AG04450 (cell line): ENCODE results near the gene PTPMT1. TPM values are rescaled to one million over a fixed set of nuclear protein-coding genes. Genes with fewer than 3 reads are reported as not detected.
A peak's percentile ranks its signal among the peaks of the same experiment; 100 is the strongest.

ENCODE experiments used
- CTCF ChIA-PET: fragments of 300-600, 350-600 bp; formaldehyde crosslinking; extraction: SDS; loops from one replicate; lab custom pipeline; 2022; ENCODE audit warnings: antibody characterized with exemption, inconsistent platforms; lab: Charles Lee
- POLR2A ChIA-PET: fragments of 350-600 bp; formaldehyde crosslinking; extraction: SDS; loops from one replicate; lab custom pipeline; 2021; ENCODE audit warnings: antibody characterized with exemption, inconsistent platforms; lab: Yijun Ruan, JAX
- DNase-seq: peaks from one replicate; pipeline ENCODE4 v3.0.0-alpha.2; 2011; ENCODE audit warnings: low read depth, low spot score
- H3K27ac ChIP-seq: one replicate; pipeline ENCODE4 v1.5.1; 2012; ENCODE audit warnings: low read depth, low read length, control low read depth
- H3K27me3 ChIP-seq: one replicate; pipeline ENCODE4 v1.6.0; 2012; ENCODE audit warnings: low read length; ENCODE audit not compliant: control insufficient read depth, insufficient read depth
- H3K4me3 ChIP-seq: 2 replicates; pipeline ENCODE4 v1.5.1; 2011; ENCODE audit warnings: mild to moderate bottlenecking, low read depth, low read length, control low read depth
- H3K9me3 ChIP-seq: 2 replicates; pipeline ENCODE4 v1.5.1; 2012; ENCODE audit warnings: low read length; ENCODE audit not compliant: control insufficient read depth, insufficient read depth
- polyA plus RNA-seq: library from polyadenylated mRNA; depleted of rRNA; stranded (reverse); fragments of >200 nt; gene quantifications from 2 replicates; pipeline ENCODE4 v1.2.3, GENCODE V29; 2011
- TF ChIP-seq, protein P1 (sequence below): IDR thresholded peaks from 2 replicates; pipeline ENCODE4 v1.5.1; 2011; ENCODE audit warnings: low read depth, low read length, control low read depth, inconsistent platforms

Gene PTPMT1
- polyA plus RNA-seq, 1 experiment, result 39.5 TPM

DNA sequence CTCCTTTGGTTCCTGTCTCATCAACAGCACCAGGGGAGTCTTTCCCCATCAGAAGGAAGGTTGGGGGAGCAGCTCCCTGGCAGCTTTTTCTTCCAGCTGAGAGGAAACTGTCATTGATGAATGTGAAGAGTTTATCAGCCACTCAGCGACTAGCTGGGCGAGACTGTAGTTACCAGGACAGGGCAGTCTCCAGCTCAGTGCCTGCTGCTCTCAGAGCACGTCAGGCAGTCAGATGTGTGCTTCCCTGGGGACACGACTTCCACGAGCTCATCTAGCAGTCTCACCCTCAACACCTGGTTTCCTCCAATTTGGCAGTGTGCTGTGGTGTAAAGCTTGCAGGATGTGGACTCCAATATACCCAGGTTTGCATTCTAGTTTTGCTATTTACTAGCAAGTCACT is 41.3 kb downstream of the PTPMT1 start:
- Histone ChIP-seq H3K9me3 (no peaks in the 10 kb centered on the region), H3K4me3 (no peak overlapping the region), H3K27me3 (no peaks in the 10 kb centered on the region), H3K27ac (peak overlapping the region; percentile 73)
- TF ChIP-seq, protein P1, sequence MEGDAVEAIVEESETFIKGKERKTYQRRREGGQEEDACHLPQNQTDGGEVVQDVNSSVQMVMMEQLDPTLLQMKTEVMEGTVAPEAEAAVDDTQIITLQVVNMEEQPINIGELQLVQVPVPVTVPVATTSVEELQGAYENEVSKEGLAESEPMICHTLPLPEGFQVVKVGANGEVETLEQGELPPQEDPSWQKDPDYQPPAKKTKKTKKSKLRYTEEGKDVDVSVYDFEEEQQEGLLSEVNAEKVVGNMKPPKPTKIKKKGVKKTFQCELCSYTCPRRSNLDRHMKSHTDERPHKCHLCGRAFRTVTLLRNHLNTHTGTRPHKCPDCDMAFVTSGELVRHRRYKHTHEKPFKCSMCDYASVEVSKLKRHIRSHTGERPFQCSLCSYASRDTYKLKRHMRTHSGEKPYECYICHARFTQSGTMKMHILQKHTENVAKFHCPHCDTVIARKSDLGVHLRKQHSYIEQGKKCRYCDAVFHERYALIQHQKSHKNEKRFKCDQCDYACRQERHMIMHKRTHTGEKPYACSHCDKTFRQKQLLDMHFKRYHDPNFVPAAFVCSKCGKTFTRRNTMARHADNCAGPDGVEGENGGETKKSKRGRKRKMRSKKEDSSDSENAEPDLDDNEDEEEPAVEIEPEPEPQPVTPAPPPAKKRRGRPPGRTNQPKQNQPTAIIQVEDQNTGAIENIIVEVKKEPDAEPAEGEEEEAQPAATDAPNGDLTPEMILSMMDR, result no peak
- DNase-seq, result no peak
- CTCF ChIA-PET, result interaction anchor here (1.2 to 2.0 kb wide), 3 partner anchors 12 to 233 kb away, joined by 4 to 13 read pairs (median 5); no protein-coding TSS in a partner anchor
- POLR2A ChIA-PET, result interaction anchor here (1.1 to 1.7 kb wide), 2 partner anchors 9 to 191 kb away, joined by 3 to 7 read pairs; no protein-coding TSS in a partner anchor

DNA sequence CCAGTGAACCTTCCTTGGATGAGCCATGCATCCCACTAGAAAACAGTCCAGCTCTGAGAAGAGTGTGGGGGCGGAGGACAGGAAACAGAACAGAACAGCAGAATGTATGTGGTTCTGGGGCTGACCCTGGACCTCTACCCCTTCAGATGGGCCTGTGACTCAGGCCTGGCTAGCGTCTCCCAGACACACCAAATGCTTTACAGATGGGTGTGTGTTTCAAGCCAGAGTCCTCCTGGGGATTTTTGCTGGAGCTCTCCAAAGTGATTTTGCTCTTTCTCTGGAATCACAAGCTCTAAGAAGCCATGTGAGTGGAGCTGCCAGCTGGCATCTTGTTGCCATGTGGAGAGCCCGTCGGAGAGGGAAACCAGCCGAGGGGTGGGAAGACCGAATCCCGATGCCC is 42.0 kb downstream of the PTPMT1 start:
- Histone ChIP-seq H3K9me3 (no peaks in the 10 kb centered on the region), H3K27me3 (no peaks in the 10 kb centered on the region), H3K27ac (peak overlapping the region; percentile 73), H3K4me3 (no peak overlapping the region)
- CTCF ChIA-PET, result interaction anchor here (1.2 to 2.0 kb wide), 3 partner anchors 11 to 233 kb away, joined by 4 to 13 read pairs (median 5); no protein-coding TSS in a partner anchor
- TF ChIP-seq, protein P1, result no peak
- DNase-seq, result peak; percentile 84
- POLR2A ChIA-PET, result interaction anchor here (0.6 to 1.7 kb wide), 8 partner anchors 9 to 191 kb away, joined by 3 to 7 read pairs (median 4); partner anchors contain the start of genes C1QTNF4, KBTBD4 and NDUFS3

DNA sequence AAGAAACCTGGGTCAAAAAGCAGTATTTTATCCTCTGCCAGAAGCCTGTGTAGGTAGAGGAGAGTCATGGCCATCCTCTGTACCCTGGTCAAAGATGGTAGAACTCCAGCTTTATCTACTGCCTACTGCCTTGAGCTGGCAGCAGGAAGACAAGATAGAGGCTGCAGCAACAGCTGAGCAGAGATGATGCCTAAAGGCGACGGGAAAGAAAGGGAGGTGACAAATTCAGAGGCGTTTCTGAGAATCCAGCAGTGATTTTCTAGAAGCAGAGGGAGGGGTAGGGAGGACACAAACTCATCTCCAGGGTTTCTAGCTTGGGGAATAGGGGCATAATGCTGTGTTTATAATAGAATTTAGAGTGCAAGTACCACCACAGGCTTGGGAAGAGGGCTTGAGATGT is 44.3 kb downstream of the PTPMT1 start:
- POLR2A ChIA-PET, result interaction anchor here (0.6 kb wide), 1 partner anchor 38 kb away, joined by 3 read pairs; no protein-coding TSS in a partner anchor

DNA sequence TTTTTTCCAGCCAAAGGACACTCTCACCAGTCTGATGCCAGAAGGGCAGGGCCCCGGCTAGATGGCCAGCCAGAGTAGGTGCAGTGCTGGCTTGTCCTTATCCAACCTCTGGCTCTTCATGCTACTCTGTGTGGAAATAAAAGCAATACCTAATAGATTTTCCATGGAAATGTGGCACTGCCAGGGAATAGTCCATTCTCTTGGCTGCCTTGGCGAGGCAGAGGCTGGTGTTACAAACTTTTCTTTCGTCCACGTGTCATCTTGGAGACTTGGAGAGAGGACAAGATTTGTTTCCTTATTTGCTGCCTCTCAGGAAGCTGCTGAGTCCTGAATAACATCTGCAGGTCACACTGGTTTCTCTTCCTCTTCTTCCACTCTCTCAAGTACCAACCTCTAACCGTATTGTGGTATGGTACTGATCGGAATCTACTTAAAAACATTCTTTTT is 46.0 kb downstream of the PTPMT1 start:
- Histone ChIP-seq H3K9me3 (no peaks in the 10 kb centered on the region), H3K4me3 (no peak overlapping the region), H3K27me3 (no peaks in the 10 kb centered on the region), H3K27ac (no peak overlapping the region)
- TF ChIP-seq, protein P1, result no peak
- CTCF ChIA-PET, result no interaction called here
- POLR2A ChIA-PET, result no interaction called here
- no peak for DNase-seq

More for the DNA sequence above, 44.3 kb downstream of the PTPMT1 start:
- no peak for DNase-seq
- no peak overlapping the region for H3K4me3 ChIP-seq
- TF ChIP-seq, protein P1, result no peak
- H3K9me3 ChIP-seq, result no peaks in the 10 kb centered on the region
- CTCF ChIA-PET, result no interaction called here
- H3K27me3 ChIP-seq, result no peaks in the 10 kb centered on the region
- H3K27ac ChIP-seq, result no peak overlapping the region

DNA sequence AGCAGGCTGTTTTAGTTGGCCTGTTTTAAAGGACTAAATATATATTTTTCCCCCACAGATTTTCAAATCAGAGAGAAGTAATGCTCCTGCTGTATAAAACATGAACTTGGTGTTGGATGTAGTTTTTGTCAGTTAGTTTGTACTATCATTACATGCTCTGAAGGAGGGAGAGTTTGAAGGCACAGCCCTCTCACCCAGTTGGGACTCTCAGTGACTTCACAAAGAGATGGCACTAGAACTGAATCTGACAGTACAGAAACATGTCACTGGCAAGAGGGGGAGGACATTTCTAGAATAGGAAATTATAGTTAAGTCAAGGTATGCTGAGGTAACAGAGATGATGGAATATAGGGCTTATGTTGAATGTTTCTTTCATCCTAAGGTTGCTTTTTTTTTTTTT is 49.9 kb downstream of the PTPMT1 start:
- TF ChIP-seq, protein P1, result no peak
- Histone ChIP-seq H3K27me3 (no peaks in the 10 kb centered on the region), H3K27ac (no peak overlapping the region), H3K9me3 (no peaks in the 10 kb centered on the region), H3K4me3 (no peak overlapping the region)
- no peak for DNase-seq
- POLR2A ChIA-PET, result no interaction called here
- CTCF ChIA-PET, result interaction anchor here (4.3 kb wide), 1 partner anchor 242 kb away, joined by 39 read pairs; no protein-coding TSS in a partner anchor
